K562 (cell line): Measurements from ENCODE around the gene FAM83F.

Experiments
- AFF4 ChIP-seq: sonication (generic); formaldehyde crosslinking; IDR thresholded peaks from 2 replicates; pipeline ENCODE4 v1.8.0; 2023; ENCODE audit warnings: mild to moderate bottlenecking, missing genetic modification reagents
- BMI1 ChIP-seq: fragments of 150-350 bp; IDR thresholded peaks from 2 replicates; pipeline ENCODE4 v1.6.1; 2014; ENCODE audit warnings: low read length
- CTBP1 ChIP-seq: fragments of 450-650 bp; IDR thresholded peaks from 2 replicates; pipeline ENCODE4 v1.6.1; 2016; ENCODE audit warnings: borderline replicate concordance
- CTCF ChIP-seq, 3 experiments: IDR thresholded peaks in 2 of 3; conservative IDR thresholded peaks in 1 of 3; 2 replicates each; pipeline ENCODE4 v1.5.1; 2011 to 2012; ENCODE audit warnings: low read length in 3 of 3, mild to moderate bottlenecking in 3 of 3, control low read depth in 2 of 3, improper control_type of control experiment in 1 of 3, inconsistent platforms in 1 of 3, low read depth in 1 of 3, mixed read lengths in 1 of 3, moderate library complexity in 1 of 3; ENCODE audit not compliant: insufficient read depth in 2 of 3
- EZH2 ChIP-seq: IDR thresholded peaks from 2 replicates; pipeline ENCODE4 v1.6.1; 2012; ENCODE audit warnings: low read depth, mild to moderate bottlenecking, inconsistent platforms, low read length, borderline replicate concordance
- FOXO4 ChIP-seq: fragments of 450-650 bp; formaldehyde crosslinking; IDR thresholded peaks from 2 replicates; pipeline ENCODE4 v1.4.0; 2020; ENCODE audit warnings: mild to moderate bottlenecking, moderate library complexity
- JUN ChIP-seq, 2 experiments: sonication (generic) in 1 of 2; formaldehyde crosslinking in 1 of 2; IDR thresholded peaks; 2 replicates each; pipeline versions ENCODE4 v1.6.1 to v1.8.0; 2012 to 2022; ENCODE audit warnings: borderline replicate concordance in 2 of 2, mild to moderate bottlenecking in 2 of 2, improper control_type of control experiment in 1 of 2, low read depth in 1 of 2, low read length in 1 of 2, missing genetic modification reagents in 1 of 2
- KLF6 ChIP-seq: fragments of 250-450 bp; sonication (Bioruptor Pico); IDR thresholded peaks from 2 replicates; pipeline ENCODE4 v1.4.0; 2020; ENCODE audit warnings: mild to moderate bottlenecking, moderate library complexity, borderline replicate concordance
- RAD21 ChIP-seq, 2 experiments: fragments of 250-450 bp in 1 of 2; fragments of 450-650 bp in 1 of 2; sonication (Bioruptor Pico) in 1 of 2; formaldehyde crosslinking in 1 of 2; IDR thresholded peaks in 1 of 2; conservative IDR thresholded peaks in 1 of 2; 2 replicates each; pipeline versions ENCODE4 v1.4.0 to v1.8.0; 2020 to 2022; ENCODE audit warnings: mild to moderate bottlenecking in 2 of 2, moderate library complexity in 1 of 2
- ZBTB2 ChIP-seq: fragments of 450-650 bp; IDR thresholded peaks from 2 replicates; pipeline ENCODE4 v1.6.1; 2016; ENCODE audit warnings: antibody characterized with exemption
- ZNF217 ChIP-seq: sonication (generic); formaldehyde crosslinking; IDR thresholded peaks from 2 replicates; pipeline ENCODE4 v1.8.0; 2022; ENCODE audit warnings: mild to moderate bottlenecking, missing genetic modification reagents

- TF ChIP-seq FOXO4 (no peak), CTCF (IDR thresholded peaks at IDR 0.05 in 2 of 3, conservative IDR thresholded peaks at IDR 0.05 in 1 of 3; ENCODE audit: insufficient read depth in 2 of 3, low read depth in 1 of 3, low read length in 3 of 3) (no peak), RAD21 (CRISPR knock-in tag; conservative IDR thresholded peaks at IDR 0.05 in 1 of 2, IDR thresholded peaks at IDR 0.05 in 1 of 2) (no peak), KLF6 (CRISPR knock-in tag) (no peak), BMI1 (no peak), EZH2 (no peak), JUN (IDR thresholded peaks at IDR 0.05; ENCODE audit: borderline replicate concordance, low read depth, low read length) (no peak), JUN (CRISPR knock-in tag; IDR thresholded peaks at IDR 0.05; ENCODE audit: borderline replicate concordance) (no peak), ZNF217 (CRISPR knock-in tag) (no peak), ZBTB2 (no peak), AFF4 (CRISPR knock-in tag) (no peak), CTBP1 (no peak)
Observed at GRCh38 chr22:40046126-40046525, 51.4 kb downstream of the FAM83F start.
